Neural cell (in vitro differentiated cells): ENCODE measurements around the gene VSTM1.

Source experiments
- CTCF ChIP-seq: fragments of 450-650 bp; IDR thresholded peaks from 2 replicates; pipeline ENCODE4 v1.5.1; 2014; ENCODE audit warnings: antibody characterized with exemption, mild to moderate bottlenecking, moderate library complexity; ENCODE audit not compliant: poor library complexity, severe bottlenecking
- EP300 ChIP-seq: fragments of 450-650 bp; conservative IDR thresholded peaks from 2 replicates; pipeline ENCODE4 v1.6.1; 2014; ENCODE audit warnings: antibody characterized with exemption, mild to moderate bottlenecking, moderate library complexity; ENCODE audit not compliant: poor library complexity, severe bottlenecking
- EZH2 ChIP-seq: fragments of 200-600, 300-800 bp; shearing (Covaris generic), sonication (generic); IDR thresholded peaks from 2 replicates; pipeline ENCODE4 v1.6.1; 2014; ENCODE audit warnings: antibody characterized with exemption, low read length, borderline replicate concordance, mild to moderate bottlenecking; ENCODE audit not compliant: insufficient read depth, poor library complexity, severe bottlenecking
- MXI1 ChIP-seq: fragments of 450-650 bp; conservative IDR thresholded peaks from 2 replicates; pipeline ENCODE4 v1.6.1; 2014; ENCODE audit warnings: antibody characterized with exemption, mild to moderate bottlenecking; ENCODE audit not compliant: poor library complexity, severe bottlenecking
- POLR2AphosphoS5 ChIP-seq: IDR thresholded peaks from 2 replicates; pipeline ENCODE4 v1.6.1; 2012
- RAD21 ChIP-seq: fragments of 450-650 bp; conservative IDR thresholded peaks from 2 replicates; pipeline ENCODE4 v1.6.1; 2014; ENCODE audit warnings: antibody characterized with exemption, mild to moderate bottlenecking, moderate library complexity
- REST ChIP-seq: IDR thresholded peaks from 2 replicates; pipeline ENCODE4 v1.6.1; 2012; ENCODE audit warnings: borderline replicate concordance
- SMC3 ChIP-seq: fragments of 450-650 bp; conservative IDR thresholded peaks from 2 replicates; pipeline ENCODE4 v1.6.1; 2014; ENCODE audit warnings: antibody characterized with exemption, mild to moderate bottlenecking, moderate library complexity; ENCODE audit not compliant: poor library complexity
- TAF1 ChIP-seq: IDR thresholded peaks from 2 replicates; pipeline ENCODE4 v1.6.1; 2012; ENCODE audit warnings: low read depth

GRCh38 chr19:54108496-54108895 lies 44.8 kb upstream of the VSTM1 start:
- TF ChIP-seq CTCF (no peak), RAD21 (no peak), EP300 (no peak), REST (no peak), EZH2 (no peak), POLR2AphosphoS5 (no peak), TAF1 (no peak), SMC3 (no peak), MXI1 (no peak)
